PFSK-1 (cell line): ENCODE measurements around the gene JAG1.

ENCODE experiments used
- FOXP2 ChIP-seq: optimal IDR thresholded peaks from 2 replicates; pipeline ENCODE3; 2011; ENCODE audit warnings: borderline replicate concordance, control low read depth, inconsistent platforms; ENCODE audit not compliant: insufficient read depth; ENCODE audit errors: extremely low read length, extremely low read depth
- POLR2AphosphoS5 ChIP-seq: IDR thresholded peaks from 2 replicates; pipeline ENCODE4 v1.6.1; 2012; ENCODE audit warnings: low read depth, mild to moderate bottlenecking, control low read depth, low read length, moderate library complexity
- SIN3A ChIP-seq: IDR thresholded peaks from 2 replicates; pipeline ENCODE4 v1.6.1; 2012; ENCODE audit warnings: mild to moderate bottlenecking, low read length, moderate library complexity, borderline replicate concordance; ENCODE audit not compliant: insufficient read depth
- TAF1 ChIP-seq: IDR thresholded peaks from 2 replicates; pipeline ENCODE4 v1.6.1; 2012; ENCODE audit warnings: low read length, control low read depth, borderline replicate concordance; ENCODE audit not compliant: insufficient read depth
- TF ChIP-seq, protein P1 (sequence below), 2 experiments: IDR thresholded peaks; 2 replicates each; pipeline versions ENCODE4 v1.6.1 to v1.8.0; 2011 to 2012; ENCODE audit warnings: low read depth in 2 of 2, low read length in 2 of 2, control low read depth in 1 of 2, inconsistent platforms in 1 of 2, mild to moderate bottlenecking in 1 of 2, moderate library complexity in 1 of 2; ENCODE audit not compliant: insufficient read depth in 1 of 2

The JAG1 gene

DNA sequence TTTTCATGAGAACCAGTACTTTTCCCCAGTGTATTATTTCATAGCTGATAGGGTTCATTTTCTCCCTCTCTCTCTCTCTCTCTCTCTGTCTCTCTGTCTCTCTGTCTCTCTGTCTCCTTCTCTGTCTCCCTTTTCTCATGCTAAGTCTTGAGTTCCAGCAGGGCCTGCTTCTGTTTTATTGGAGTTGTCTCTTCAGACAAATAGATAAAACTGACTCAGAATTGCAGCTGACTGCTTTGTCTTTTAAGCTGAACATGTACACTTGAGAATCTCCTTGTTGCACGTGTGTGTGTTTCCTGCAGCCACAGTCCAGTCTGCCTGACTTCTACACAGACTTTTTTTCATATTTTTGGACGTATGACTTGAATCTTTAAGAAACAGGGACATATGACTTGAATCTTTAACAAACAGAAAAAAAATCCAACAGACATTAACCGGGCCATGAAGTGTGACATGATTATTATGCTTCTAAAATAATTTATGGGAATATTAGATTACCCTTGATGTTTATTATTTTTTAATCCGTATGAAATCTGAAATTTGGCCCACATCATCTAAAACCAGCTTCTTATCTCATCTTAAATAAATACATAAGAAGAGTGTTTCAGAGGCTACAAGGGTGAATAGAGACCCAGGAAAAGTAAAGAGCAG lies 71.5 kb downstream of the JAG1 start:
- TF ChIP-seq POLR2AphosphoS5 (no peak), FOXP2 (no peak), TAF1 (no peak), SIN3A (no peak)
- TF ChIP-seq, protein P1, sequence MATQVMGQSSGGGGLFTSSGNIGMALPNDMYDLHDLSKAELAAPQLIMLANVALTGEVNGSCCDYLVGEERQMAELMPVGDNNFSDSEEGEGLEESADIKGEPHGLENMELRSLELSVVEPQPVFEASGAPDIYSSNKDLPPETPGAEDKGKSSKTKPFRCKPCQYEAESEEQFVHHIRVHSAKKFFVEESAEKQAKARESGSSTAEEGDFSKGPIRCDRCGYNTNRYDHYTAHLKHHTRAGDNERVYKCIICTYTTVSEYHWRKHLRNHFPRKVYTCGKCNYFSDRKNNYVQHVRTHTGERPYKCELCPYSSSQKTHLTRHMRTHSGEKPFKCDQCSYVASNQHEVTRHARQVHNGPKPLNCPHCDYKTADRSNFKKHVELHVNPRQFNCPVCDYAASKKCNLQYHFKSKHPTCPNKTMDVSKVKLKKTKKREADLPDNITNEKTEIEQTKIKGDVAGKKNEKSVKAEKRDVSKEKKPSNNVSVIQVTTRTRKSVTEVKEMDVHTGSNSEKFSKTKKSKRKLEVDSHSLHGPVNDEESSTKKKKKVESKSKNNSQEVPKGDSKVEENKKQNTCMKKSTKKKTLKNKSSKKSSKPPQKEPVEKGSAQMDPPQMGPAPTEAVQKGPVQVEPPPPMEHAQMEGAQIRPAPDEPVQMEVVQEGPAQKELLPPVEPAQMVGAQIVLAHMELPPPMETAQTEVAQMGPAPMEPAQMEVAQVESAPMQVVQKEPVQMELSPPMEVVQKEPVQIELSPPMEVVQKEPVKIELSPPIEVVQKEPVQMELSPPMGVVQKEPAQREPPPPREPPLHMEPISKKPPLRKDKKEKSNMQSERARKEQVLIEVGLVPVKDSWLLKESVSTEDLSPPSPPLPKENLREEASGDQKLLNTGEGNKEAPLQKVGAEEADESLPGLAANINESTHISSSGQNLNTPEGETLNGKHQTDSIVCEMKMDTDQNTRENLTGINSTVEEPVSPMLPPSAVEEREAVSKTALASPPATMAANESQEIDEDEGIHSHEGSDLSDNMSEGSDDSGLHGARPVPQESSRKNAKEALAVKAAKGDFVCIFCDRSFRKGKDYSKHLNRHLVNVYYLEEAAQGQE (IDR thresholded peaks at IDR 0.05; ENCODE audit: insufficient read depth in 1 of 2, low read depth in 2 of 2, low read length in 2 of 2): no peak

DNA sequence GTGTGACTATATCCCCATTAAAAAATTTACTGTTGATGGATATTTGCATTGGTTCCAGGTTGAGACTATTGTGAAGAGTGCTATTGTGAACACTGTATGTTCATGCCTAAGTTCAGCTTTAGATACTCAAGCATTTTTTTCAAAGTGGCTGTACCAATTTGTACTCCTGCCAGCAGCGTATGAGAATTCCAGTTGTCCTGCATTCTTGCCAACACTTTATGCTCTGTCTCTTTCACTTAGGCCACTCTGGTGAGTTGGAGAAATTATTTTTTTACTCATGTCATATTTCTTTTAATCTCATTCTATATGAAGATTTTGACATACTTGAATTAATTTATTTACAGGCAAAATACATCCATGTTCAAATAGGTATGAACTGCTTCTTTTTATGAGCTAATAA lies 76.2 kb downstream of the JAG1 start:
- TF ChIP-seq TAF1 (no peak), POLR2AphosphoS5 (no peak), FOXP2 (no peak), SIN3A (no peak)
- TF ChIP-seq, protein P1 (IDR thresholded peaks at IDR 0.05; ENCODE audit: insufficient read depth in 1 of 2, low read depth in 2 of 2, low read length in 2 of 2): no peak

DNA sequence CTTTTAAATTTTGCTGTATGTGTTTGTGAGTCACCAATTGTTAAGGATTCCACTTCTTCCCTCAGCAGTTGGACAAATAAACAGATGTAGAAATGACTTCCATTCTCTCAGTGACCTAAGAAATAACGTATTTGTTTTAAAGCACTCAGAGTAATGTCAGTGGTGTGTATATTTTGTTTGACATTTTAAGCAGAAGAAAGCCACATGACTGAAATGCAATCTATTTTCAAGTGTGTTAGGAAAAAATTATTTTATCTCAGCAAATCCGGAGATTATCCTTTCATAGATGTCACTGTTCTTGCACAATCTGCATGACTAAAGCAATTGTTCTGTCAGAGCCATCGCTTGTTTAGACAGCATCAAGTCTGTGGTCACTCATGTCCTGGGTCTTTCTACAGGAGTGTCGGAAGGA lies 77.1 kb downstream of the JAG1 start:
- TF ChIP-seq, protein P1 (IDR thresholded peaks at IDR 0.05; ENCODE audit: insufficient read depth in 1 of 2, low read depth in 2 of 2, low read length in 2 of 2): no peak
- no peak for TF ChIP-seq TAF1
- TF ChIP-seq SIN3A: no peak
- TF ChIP-seq FOXP2: no peak

DNA sequence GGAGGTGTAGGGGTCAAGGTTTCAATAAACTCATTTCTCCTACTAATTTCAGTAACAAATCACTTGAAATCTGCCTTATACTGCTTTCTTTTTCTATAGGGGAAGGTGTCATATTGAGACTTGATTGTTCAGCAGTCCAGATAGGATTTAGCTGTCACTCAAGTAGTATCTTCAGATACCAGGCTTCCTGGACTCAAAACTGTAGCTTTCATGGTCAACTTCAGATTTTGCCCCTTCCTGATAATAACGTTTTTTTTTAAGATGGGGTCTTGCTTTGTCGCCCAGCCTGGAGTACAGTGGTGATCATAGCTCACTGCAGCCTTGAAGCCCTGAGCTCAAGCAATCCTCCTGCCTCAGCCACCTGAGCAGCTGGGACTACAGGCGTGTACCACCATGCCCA lies 77.8 kb downstream of the JAG1 start:
- TF ChIP-seq, protein P1 (IDR thresholded peaks at IDR 0.05; ENCODE audit: insufficient read depth in 1 of 2, low read depth in 2 of 2, low read length in 2 of 2): no peak
- TF ChIP-seq TAF1: no peak
- TF ChIP-seq SIN3A: no peak
- no peak for TF ChIP-seq POLR2AphosphoS5
- no peak for TF ChIP-seq FOXP2
